K562 (cell line): Measurements from ENCODE around the gene CAPN14. TPM values are rescaled to one million over a fixed set of nuclear protein-coding genes. Genes with fewer than 3 reads are reported as not detected.

Experiments
- ATAC-seq: fragments of 200-7000 bp; cut with Tn5 transposase; 3 replicates; pipeline ENCODE4 v1.9.1; 2020; ENCODE audit warnings: moderate library complexity
- BruUV-seq: library from RNA; stranded (reverse); fragments of 400-500 nt; replicated peaks from 2 replicates; lab custom pipeline; 2021; lab: Mats Ljungman, UMichigan
- CTCF ChIA-PET: fragments of 300-600 bp; formaldehyde crosslinking; extraction: SDS; loops from one replicate; lab custom pipeline; 2021; ENCODE audit warnings: low intra/inter-chr PET ratio; lab: Yijun Ruan, JAX
- POLR2A ChIA-PET: fragments of 300-600, 350-650 bp; sonication (Branson Sonifier 250); formaldehyde crosslinking; extraction: SDS; loops from one replicate; lab custom pipeline; 2021; ENCODE audit warnings: antibody characterized with exemption, inconsistent platforms; lab: Yijun Ruan, JAX
- DNase-seq, 4 experiments: peaks; one replicate each; pipeline versions ENCODE4 v3.0.0 to v3.0.0-alpha.2; 2011 to 2018; ENCODE audit warnings: low spot score in 3 of 4, mixed read lengths in 3 of 4; ENCODE audit errors: extremely low read depth in 1 of 4
- FAIRE-seq: peaks from 2 replicates; lab custom pipeline; 2011; peaks lifted over from hg19 to GRCh38; lab: Jason Lieb, UNC
- H2AFZ ChIP-seq: 2 replicates; pipeline ENCODE4 v1.6.0; 2011; ENCODE audit warnings: low read depth, low read length, control low read depth, inconsistent platforms
- H3K27ac ChIP-seq: fragments of 200-600 bp; 3 replicates; pipeline ENCODE4 v1.8.0; 2011; ENCODE audit warnings: low read depth, mild to moderate bottlenecking, control low read depth, inconsistent platforms, low read length, moderate library complexity, mixed read lengths; ENCODE audit errors: extremely low read depth
- H3K27me3 ChIP-seq, 2 experiments: fragments of 300-600 bp in 1 of 2; 2 replicates in 1 of 2; 3 replicates in 1 of 2; pipeline versions ENCODE4 v1.6.0 to v1.8.0; 2011; ENCODE audit warnings: inconsistent platforms in 2 of 2, low read length in 2 of 2, mild to moderate bottlenecking in 1 of 2, mixed read lengths in 1 of 2, moderate library complexity in 1 of 2; ENCODE audit not compliant: control insufficient read depth in 2 of 2, insufficient read depth in 2 of 2
- H3K36me3 ChIP-seq: fragments of 300-600 bp; 3 replicates; pipeline ENCODE4 v1.8.0; 2011; ENCODE audit warnings: mild to moderate bottlenecking, low read length, inconsistent platforms; ENCODE audit not compliant: control insufficient read depth, insufficient read depth
- H3K4me1 ChIP-seq, 2 experiments: fragments of 200-600 bp in 1 of 2; replicated peaks in 1 of 2; 2 replicates in 1 of 2; 3 replicates in 1 of 2; pipeline versions ENCODE4 v1.5.1 to v1.8.0; 2011; ENCODE audit warnings: inconsistent platforms in 2 of 2, low read length in 2 of 2, mild to moderate bottlenecking in 1 of 2, mixed read lengths in 1 of 2, moderate library complexity in 1 of 2; ENCODE audit not compliant: control insufficient read depth in 2 of 2, insufficient read depth in 2 of 2
- H3K4me2 ChIP-seq: 2 replicates; pipeline ENCODE4 v1.6.1; 2011; ENCODE audit warnings: low read length, control low read depth, inconsistent platforms, mixed read lengths; ENCODE audit not compliant: insufficient read depth
- H3K4me3 ChIP-seq: fragments of 200-600 bp; sonication (generic), shearing (Covaris generic); 2 replicates; pipeline ENCODE4 v1.5.1; 2016; ENCODE audit warnings: control low read depth, inconsistent platforms
- H3K79me2 ChIP-seq: fragments of 200-600 bp; 3 replicates; pipeline ENCODE4 v1.8.0; 2011; ENCODE audit warnings: low read length, inconsistent platforms; ENCODE audit not compliant: control insufficient read depth, insufficient read depth
- H3K9ac ChIP-seq, 2 experiments: 2 replicates each; pipeline versions ENCODE4 v1.6.0 to v1.6.1; 2011; ENCODE audit warnings: low read depth in 2 of 2, low read length in 2 of 2, control low read depth in 1 of 2, inconsistent platforms in 1 of 2, mild to moderate bottlenecking in 1 of 2, mixed read lengths in 1 of 2; ENCODE audit not compliant: insufficient read depth in 1 of 2
- H3K9me1 ChIP-seq: one replicate; pipeline ENCODE4 v1.6.0; 2011; ENCODE audit warnings: inconsistent platforms, mild to moderate bottlenecking, low read length, moderate library complexity; ENCODE audit not compliant: control insufficient read depth, insufficient read depth
- H3K9me3 ChIP-seq: replicated peaks from 2 replicates; pipeline ENCODE4 v1.5.1; 2011; ENCODE audit warnings: low read depth, low read length, inconsistent platforms; ENCODE audit not compliant: control insufficient read depth, insufficient read depth
- H4K20me1 ChIP-seq: replicated peaks from 2 replicates; pipeline ENCODE4 v1.6.1; 2011; ENCODE audit warnings: low read length, inconsistent platforms, mixed read lengths; ENCODE audit not compliant: control insufficient read depth, insufficient read depth
- ARHGAP35 ChIP-seq: fragments of 450-650 bp; IDR thresholded peaks from 2 replicates; pipeline ENCODE4 v1.6.1; 2018; ENCODE audit not compliant: partially characterized antibody
- HDAC2 ChIP-seq: fragments of 450-650 bp; IDR thresholded peaks from 2 replicates; pipeline ENCODE4 v1.6.1; 2016; ENCODE audit warnings: mild to moderate bottlenecking
- IRF9 ChIP-seq: fragments of 450-650 bp; IDR thresholded peaks from 2 replicates; pipeline ENCODE4 v1.6.1; 2016; ENCODE audit warnings: missing biosample characterization, missing genetic modification characterization
- KLF16 ChIP-seq: IDR thresholded peaks from 2 replicates; pipeline ENCODE4 v1.6.1; 2016; ENCODE audit warnings: antibody characterized with exemption
- PHB2 ChIP-seq: fragments of 450-650 bp; IDR thresholded peaks from 2 replicates; pipeline ENCODE4 v1.6.1; 2017; ENCODE audit warnings: low read depth
- RBM22 ChIP-seq: fragments of 200-400 bp; formaldehyde crosslinking; IDR thresholded peaks from 2 replicates; pipeline ENCODE4 v1.6.1; 2018; ENCODE audit warnings: low read length, low read depth; ENCODE audit not compliant: poor library complexity, severe bottlenecking
- SRF ChIP-seq, 2 experiments: fragments of 250-450, 450-650 bp in 1 of 2; sonication (Bioruptor Pico) in 1 of 2; sonication (generic) in 1 of 2; formaldehyde crosslinking; IDR thresholded peaks; 2 replicates each; pipeline versions ENCODE4 v1.5.0 to v1.5.1; 2020 to 2022; ENCODE audit warnings: mild to moderate bottlenecking in 1 of 2, missing genetic modification reagents in 1 of 2
- STAG1 ChIP-seq: sonication (generic); formaldehyde crosslinking; IDR thresholded peaks from 2 replicates; pipeline ENCODE4 v1.5.0; 2020; ENCODE audit warnings: missing genetic modification reagents, borderline replicate concordance
- TAF9B ChIP-seq: fragments of 450-650 bp; IDR thresholded peaks from 2 replicates; pipeline ENCODE4 v1.6.1; 2018; ENCODE audit warnings: mild to moderate bottlenecking; ENCODE audit not compliant: partially characterized antibody
- ZFP36 ChIP-seq: fragments of 150-350 bp; IDR thresholded peaks from 2 replicates; pipeline ENCODE4 v1.6.1; 2018; ENCODE audit warnings: low read length, low read depth; ENCODE audit not compliant: partially characterized antibody
- ZNF347 ChIP-seq: fragments of 450-650 bp; formaldehyde crosslinking; IDR thresholded peaks from 2 replicates; pipeline ENCODE4 v1.4.0; 2020; ENCODE audit warnings: low read depth, mild to moderate bottlenecking, moderate library complexity
- WGBS: fragments of 100-300 bp; shearing (Covaris generic); methylation state at CpG from one replicate; pipeline ENCODE4 v1.1.6; 2016; ENCODE audit warnings: low coverage, mixed read lengths; ENCODE audit not compliant: insufficient coverage; ENCODE audit errors: missing lambda C conversion rate; 5-methylcytosine and 5-hydroxymethylcytosine counted together
- in situ Hi-C: fragments of 300-500 bp; cut with MboI; formaldehyde crosslinking; loops from 4 replicates; pipeline ENCODE4 v1.15.0; 2018; ENCODE audit warnings: inconsistent platforms, mixed read lengths
- intact Hi-C: fragments of 100-400 bp; cut with micrococcal nuclease; formaldehyde crosslinking; loops from 2 replicates; pipeline ENCODE4 v1.14.2; 2022
- polyA plus RNA-seq, 8 experiments: library from polyadenylated mRNA; depleted of rRNA in 4 of 8; stranded (reverse) in 5 of 8; unstranded in 3 of 8; fragments of >200 nt; fragmentation: Nextera tagmentation in 2 of 8; fragmentation: Illumina TruSeq in 1 of 8; extraction: Ambion mirVana in 2 of 8; extraction: Trizol in 1 of 8; gene quantifications; 2 replicates each; pipeline versions ENCODE4 v1.2.1 to v1.2.3, GENCODE V29; 2011 to 2014; ENCODE audit warnings: inconsistent platforms in 1 of 8, missing spikeins in 1 of 8
- total RNA-seq, 7 experiments: library from RNA; depleted of rRNA in 6 of 7; stranded (reverse); fragments of >200 nt in 6 of 7; fragmentation: Illumina TruSeq in 2 of 7; extraction: Trizol in 2 of 7; gene quantifications; 2 replicates each; pipeline versions ENCODE4 v1.2.1 to v1.2.3, GENCODE V29; 2011 to 2021; ENCODE audit warnings: low replicate concordance in 1 of 7

CAPN14 gene
- total and polyA plus RNA-seq, 9 of the 15 experiments (the other 6 are each of a cell fraction or from before 2014, with no cell fraction given), result not detected

GRCh38 chr2:31249009-31249690 is 31.8 kb upstream of the CAPN14 start:
- no peaks in the 10 kb centered on the region for H3K9me3 ChIP-seq
- FAIRE-seq (no peak), ATAC-seq (no peak), DNase-seq (no peak)
- no peaks in the 10 kb centered on the region for H3K79me2 ChIP-seq
- no peak overlapping the region for H3K27ac ChIP-seq
- WGBS, result under 1% methylated on average over 15 of the region's 15 CpGs
- H2AFZ ChIP-seq, result no peak overlapping the region
- H3K36me3 ChIP-seq, result no peaks in the 10 kb centered on the region
- peaks cover 0 to 7% of the 10 kb centered on the region in 2 experiments; a peak in 2 of 5 replicates for H3K27me3 ChIP-seq
- H3K9ac ChIP-seq, result no peak overlapping the region
- 0 out of 2 replicates have a peak, but pooled peaks cover 5% of the 10 kb centered on the region for H4K20me1 ChIP-seq
- ChIA-PET POLR2A (interaction anchor here (0.7 kb wide), 1 partner anchor 20 kb away, joined by 3 read pairs; no protein-coding TSS in a partner anchor), CTCF (no interaction called here)
- H3K4me1 ChIP-seq, result no peaks in the 10 kb centered on the region; a peak in 3 of 5 replicates
- no peak overlapping the region for H3K4me3 ChIP-seq
- H3K9me1 ChIP-seq, result peaks cover 7% of the 10 kb centered on the region
- intact Hi-C loops, result no loop called here
- TF ChIP-seq KLF16, result no peak
- TF ChIP-seq HDAC2, result no peak
- TF ChIP-seq, all 486 proteins: peak for 0
- no TSS peak for BruUV-seq
- in situ Hi-C loops, result no loop called here
- no peak overlapping the region for H3K4me2 ChIP-seq

GRCh38 chr2:31248139-31248538 is 30.8 kb upstream of the CAPN14 start:
- DNase-seq, result no peak
- H3K4me1 ChIP-seq, result no peaks in the 10 kb centered on the region; a peak in 2 of 5 replicates
- H3K79me2 ChIP-seq, result no peaks in the 10 kb centered on the region
- no peak for ATAC-seq
- in situ Hi-C loops, result no loop called here
- no peak overlapping the region for H2AFZ ChIP-seq
- intact Hi-C loops, result no loop called here
- POLR2A ChIA-PET, result no interaction called here
- H4K20me1 ChIP-seq, result 0 out of 2 replicates have a peak, but pooled peaks cover 5% of the 10 kb centered on the region
- 0% methylated on average over 3 of the region's 3 CpGs for whole genome bisulfite sequencing
- CTCF ChIA-PET, result no interaction called here
- FAIRE-seq, result no peak
- H3K27ac ChIP-seq, result no peak overlapping the region
- H3K9me1 ChIP-seq, result peaks cover 7% of the 10 kb centered on the region
- no peak overlapping the region for H3K4me3 ChIP-seq
- H3K9me3 ChIP-seq, result no peaks in the 10 kb centered on the region
- BruUV-seq, result no TSS peak
- H3K9ac ChIP-seq, result no peak overlapping the region
- H3K27me3 ChIP-seq, result peaks cover 0 to 5% of the 10 kb centered on the region in 2 experiments; a peak in 1 of 5 replicates
- H3K36me3 ChIP-seq, result no peaks in the 10 kb centered on the region
- no peak overlapping the region for H3K4me2 ChIP-seq
- no peak for TF ChIP-seq TAF9B
- TF ChIP-seq ARHGAP35, result no peak
- no peak for TF ChIP-seq IRF9 (tag)
- no peak for TF ChIP-seq PHB2
- TF ChIP-seq ZFP36, result peak; percentile 86
- TF ChIP-seq ZNF347 (CRISPR knock-in tag), result no peak
- no peak for TF ChIP-seq SRF (CRISPR knock-in tag; IDR thresholded peaks at IDR 0.05)
- TF ChIP-seq STAG1 (CRISPR knock-in tag), result no peak
- TF ChIP-seq RBM22, result no peak
